WTC11 (cell line): ENCODE measurements around the gene BCAT1.

ENCODE experiments used
- ATF1 ChIP-seq: sonication (generic); formaldehyde crosslinking; IDR thresholded peaks from 2 replicates; pipeline ENCODE4 v1.8.1; 2023; ENCODE audit warnings: mild to moderate bottlenecking, moderate library complexity, missing genetic modification reagents
- ATF3 ChIP-seq: sonication (generic); formaldehyde crosslinking; conservative IDR thresholded peaks from 2 replicates; pipeline ENCODE4 v1.8.1; 2022; ENCODE audit warnings: mild to moderate bottlenecking, missing genetic modification reagents
- CBFB ChIP-seq: sonication (generic); formaldehyde crosslinking; IDR thresholded peaks from 2 replicates; pipeline ENCODE4 v1.8.1; 2022; ENCODE audit warnings: mild to moderate bottlenecking, low read depth, missing genetic modification reagents
- CTCF ChIP-seq: fragments of 200-600 bp; IDR thresholded peaks from 2 replicates; pipeline ENCODE4 v1.8.0; 2022; ENCODE audit warnings: antibody characterized with exemption
- E2F1 ChIP-seq: sonication (generic); formaldehyde crosslinking; IDR thresholded peaks from 2 replicates; pipeline ENCODE4 v1.8.0; 2022; ENCODE audit warnings: mild to moderate bottlenecking, missing genetic modification reagents
- ETV6 ChIP-seq: sonication (generic); formaldehyde crosslinking; IDR thresholded peaks from 2 replicates; pipeline ENCODE4 v1.8.1; 2022; ENCODE audit warnings: mild to moderate bottlenecking, missing genetic modification reagents
- GABPB1 ChIP-seq: sonication (generic); formaldehyde crosslinking; IDR thresholded peaks from 2 replicates; pipeline ENCODE4 v1.8.1; 2023; ENCODE audit warnings: mild to moderate bottlenecking, missing genetic modification reagents
- HMGXB4 ChIP-seq: sonication (generic); formaldehyde crosslinking; IDR thresholded peaks from 2 replicates; pipeline ENCODE4 v1.8.1; 2023; ENCODE audit warnings: mild to moderate bottlenecking, moderate library complexity, missing genetic modification reagents
- NR3C1 ChIP-seq: sonication (generic); formaldehyde crosslinking; conservative IDR thresholded peaks from 2 replicates; pipeline ENCODE4 v1.8.1; 2023; ENCODE audit warnings: low read depth, mild to moderate bottlenecking, missing genetic modification reagents
- TEAD4 ChIP-seq: sonication (generic); formaldehyde crosslinking; IDR thresholded peaks from 2 replicates; pipeline ENCODE4 v1.8.0; 2022; ENCODE audit warnings: mild to moderate bottlenecking, missing genetic modification reagents
- ZBTB21 ChIP-seq: sonication (generic); formaldehyde crosslinking; IDR thresholded peaks from 2 replicates; pipeline ENCODE4 v1.8.1; 2023; ENCODE audit warnings: mild to moderate bottlenecking, missing genetic modification reagents, borderline replicate concordance
- ZNF396 ChIP-seq: fragments of 250-450 bp; sonication (Bioruptor Pico); IDR thresholded peaks from 2 replicates; pipeline ENCODE4 v1.8.0; 2021; ENCODE audit warnings: mild to moderate bottlenecking, moderate library complexity, borderline replicate concordance
- ZNF416 ChIP-seq: fragments of 250-450 bp; sonication (Bioruptor Pico); IDR thresholded peaks from 2 replicates; pipeline ENCODE4 v1.9.0; 2021; ENCODE audit warnings: mild to moderate bottlenecking, inconsistent platforms

- TF ChIP-seq CTCF (no peak), HMGXB4 (CRISPR knock-in tag) (no peak), NR3C1 (CRISPR knock-in tag) (no peak), ZNF396 (CRISPR knock-in tag) (no peak), E2F1 (CRISPR knock-in tag) (no peak), ZBTB21 (CRISPR knock-in tag) (no peak), CBFB (CRISPR knock-in tag) (no peak), ATF1 (no peak), ATF3 (CRISPR knock-in tag) (no peak), ZNF416 (CRISPR knock-in tag) (no peak), ETV6 (no peak), TEAD4 (CRISPR knock-in tag) (no peak), GABPB1 (no peak)
Measured at GRCh38 chr12:24907464-24907863, 41.4 kb downstream of the BCAT1 start.
